Measurements from ENCODE around the gene CRTC2.
A peak's percentile ranks its signal among the peaks of the same experiment; 100 is the strongest.
"Not testable (repeated sequence)": the region's sequence is repeated elsewhere in the genome, so short reads cannot be mapped to it uniquely, and the experiment has no call there.

CRTC2 gene

DNA sequence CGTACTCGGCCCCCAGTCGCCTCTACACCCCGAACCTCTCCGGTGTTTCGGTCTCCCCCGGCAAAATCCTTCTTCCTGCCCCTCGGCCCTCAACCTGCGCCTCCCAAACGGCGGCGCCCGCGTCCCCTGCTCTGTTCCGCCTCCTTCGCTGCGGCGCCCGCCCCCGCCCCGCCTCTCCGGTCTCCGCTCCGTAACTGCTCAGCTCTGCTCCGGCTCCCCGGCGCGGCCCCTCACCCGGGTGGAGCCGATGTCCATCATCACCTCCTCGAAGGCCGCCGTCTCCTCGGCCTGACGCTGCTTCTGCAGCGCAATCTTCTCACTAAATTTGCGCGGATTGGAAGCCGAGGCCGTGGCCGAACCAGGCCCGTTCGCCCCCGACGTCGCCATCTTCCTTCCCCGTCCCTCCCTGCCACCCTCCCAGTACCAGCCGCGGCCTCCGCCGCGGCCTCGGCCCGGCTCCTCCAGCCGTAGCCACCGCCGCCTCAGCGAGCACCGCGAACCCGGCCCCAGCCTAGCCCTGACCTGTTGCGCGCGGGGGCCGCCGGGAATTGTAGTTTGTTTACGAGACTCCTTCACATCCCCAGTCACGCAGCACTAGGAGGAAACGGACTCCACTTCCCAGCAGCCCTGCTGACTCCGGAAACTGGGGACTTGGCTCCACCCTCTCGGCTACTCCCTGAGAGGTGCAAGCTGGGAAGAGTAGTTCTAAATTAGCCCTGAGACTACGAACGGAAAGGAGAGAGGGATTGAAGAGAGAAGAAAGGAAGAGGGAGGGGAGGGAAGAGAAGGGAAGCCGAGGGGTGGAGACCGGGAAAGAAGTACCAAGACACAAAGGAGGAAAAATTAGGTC is at the start of gene CRTC2:
CRTC2 (minus strand) TSS at position 502 of the 850 bp plus-strand sequence; CDS start at position 387, 115 bp downstream.
- DNase-seq: peak; percentile 96 to 97

- no peak for DNase-seq
These were observed 47.7 kb upstream of the CRTC2 start for GRCh38 chr1:154006136-154006535.

DNA sequence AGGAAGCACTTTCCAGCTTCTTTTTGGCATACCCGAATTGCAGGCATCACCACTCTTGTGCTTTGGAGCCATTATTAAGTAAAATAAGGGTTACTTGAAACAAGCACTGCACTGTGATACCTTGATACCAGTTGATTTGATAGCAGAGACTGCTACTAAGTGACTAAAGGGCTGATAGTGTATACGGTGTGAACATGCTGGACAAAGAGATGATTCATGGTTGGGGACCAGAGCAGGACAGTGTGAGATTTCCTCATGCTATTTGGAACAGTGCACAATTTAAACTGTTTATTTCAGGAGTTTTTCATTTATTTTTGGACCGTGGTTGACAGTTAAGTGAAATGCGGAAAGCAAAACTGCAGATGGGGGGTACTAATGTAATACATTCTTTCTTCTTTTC is 42.0 kb upstream of the CRTC2 start:
- DNase-seq: no peak

DNA sequence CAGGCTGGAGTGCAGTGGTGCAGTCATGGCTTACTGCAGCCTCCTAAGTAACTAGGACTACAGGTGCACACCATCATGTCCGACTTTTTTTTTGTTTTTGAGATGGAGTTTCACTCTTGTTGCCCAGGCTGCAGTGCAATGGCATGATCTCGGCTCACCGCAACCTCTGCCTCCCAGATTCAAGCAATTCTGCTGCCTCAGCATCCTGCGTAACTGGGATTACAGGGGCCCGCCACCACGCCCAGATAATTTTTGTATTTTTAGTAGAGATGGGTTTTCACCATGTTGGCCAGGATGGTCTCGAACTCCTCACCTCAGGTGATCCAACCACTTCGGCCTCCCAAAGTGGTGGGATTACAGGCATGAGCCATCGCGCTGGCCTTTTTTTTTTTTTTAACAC is 38.5 kb upstream of the CRTC2 start:
- DNase-seq: not testable (repeated sequence)

- DNase-seq: no peak
These were observed 37.2 kb upstream of the CRTC2 start for GRCh38 chr1:153995640-153996039.

- no peak for DNase-seq
These were observed 36.8 kb upstream of the CRTC2 start for GRCh38 chr1:153995202-153995601.

GRCh38 chr1:153991806-153992205 is 33.4 kb upstream of the CRTC2 start:
- no peak for DNase-seq

DNA sequence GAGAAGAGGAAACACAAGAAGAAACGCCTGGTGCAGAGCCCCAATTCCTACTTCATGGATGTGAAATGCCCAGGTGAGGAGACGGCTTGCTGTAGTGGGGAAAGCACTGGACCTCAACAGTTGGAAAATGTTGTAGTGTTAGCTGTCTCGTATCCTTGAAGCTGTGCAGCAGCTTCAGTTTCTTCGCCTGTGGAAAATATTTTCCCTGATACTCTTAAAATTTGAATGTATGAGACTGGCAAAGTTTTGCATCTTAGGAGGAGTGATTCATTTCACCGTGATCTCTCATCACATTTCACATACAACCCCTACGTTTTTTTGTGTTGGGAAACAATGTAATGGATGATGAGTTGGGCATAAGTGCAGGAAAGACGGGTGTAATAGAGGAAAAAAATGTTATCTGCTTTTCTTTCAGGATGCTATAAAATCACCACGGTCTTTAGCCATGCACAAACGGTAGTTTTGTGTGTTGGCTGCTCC is 32.8 kb upstream of the CRTC2 start:
- no peak for DNase-seq

- peak; percentile 93 to 97 for DNase-seq
These were observed 32.2 kb upstream of the CRTC2 start, which contains the start of gene RPS27 for GRCh38 chr1:153990468-153991150. Gene RPS27, plus strand, starts transcription at chr1:153990762. Its CDS starts 35 bp downstream, at chr1:153990797.

DNA sequence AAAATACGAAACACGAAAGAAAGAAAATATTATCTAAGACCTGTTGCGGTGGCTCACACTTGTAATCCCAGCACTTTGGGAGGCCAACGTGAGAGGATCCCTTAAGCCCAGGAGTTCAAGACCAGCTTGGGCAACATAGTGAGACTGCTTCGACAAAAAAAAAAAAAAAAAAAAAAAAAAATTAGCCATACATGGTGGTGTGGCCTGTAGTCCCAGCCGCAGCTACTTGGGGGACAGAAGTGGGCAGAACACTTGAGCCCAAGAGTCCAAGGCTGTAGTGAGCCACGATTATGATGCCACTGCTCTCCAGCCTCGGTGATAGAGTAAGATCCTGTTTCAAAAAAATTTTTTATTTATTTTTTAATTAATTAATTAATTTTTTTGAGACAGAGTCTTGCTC is 29.2 kb upstream of the CRTC2 start:
- no peak for DNase-seq

GRCh38 chr1:153985941-153986761 is 27.7 kb upstream of the CRTC2 start, which contains the start of gene RAB13:
Gene RAB13, minus strand, starts transcription at chr1:153986339. Its CDS starts 103 bp downstream, at chr1:153986236.
- peak; percentile 42 to 66 for DNase-seq

- no peak for DNase-seq
These were observed 27.0 kb upstream of the CRTC2 start for GRCh38 chr1:153985341-153985912.

DNA sequence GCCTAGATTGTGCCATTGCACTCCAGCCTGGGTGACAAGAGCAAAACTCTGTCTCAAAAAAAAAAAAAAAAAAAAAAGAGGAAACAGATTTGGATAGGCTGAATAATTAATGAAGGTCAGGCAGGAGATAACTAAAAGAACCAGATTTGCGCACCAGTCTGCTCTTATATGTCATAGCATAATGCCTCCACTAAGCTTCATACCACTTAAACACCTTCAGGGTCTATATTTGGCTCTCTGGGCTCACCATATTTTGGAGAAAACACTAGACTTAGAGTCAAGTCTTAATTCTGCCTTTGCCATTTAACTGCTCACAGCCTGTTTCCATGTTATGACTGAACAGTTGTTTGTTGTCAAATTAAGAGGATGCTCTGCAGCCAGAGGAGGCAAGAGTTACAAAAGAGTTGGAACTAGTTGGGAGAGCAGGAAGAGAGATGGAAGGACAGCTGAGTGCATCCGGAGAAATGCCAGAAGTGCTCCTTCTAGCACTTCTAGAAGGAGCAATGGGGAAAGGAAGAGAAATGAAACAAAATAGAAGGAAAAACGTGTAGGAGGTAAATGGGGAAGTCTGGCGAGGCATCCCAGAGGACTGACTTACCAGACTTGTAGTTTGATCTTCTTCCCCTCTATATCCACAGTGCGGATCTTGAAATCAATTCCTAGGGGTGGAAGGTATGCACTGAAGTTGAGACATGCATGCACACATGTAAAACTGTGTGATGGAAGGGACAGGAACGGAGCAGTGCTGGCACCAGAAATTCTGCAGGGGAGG is 25.9 kb upstream of the CRTC2 start:
- no peak for DNase-seq

DNA sequence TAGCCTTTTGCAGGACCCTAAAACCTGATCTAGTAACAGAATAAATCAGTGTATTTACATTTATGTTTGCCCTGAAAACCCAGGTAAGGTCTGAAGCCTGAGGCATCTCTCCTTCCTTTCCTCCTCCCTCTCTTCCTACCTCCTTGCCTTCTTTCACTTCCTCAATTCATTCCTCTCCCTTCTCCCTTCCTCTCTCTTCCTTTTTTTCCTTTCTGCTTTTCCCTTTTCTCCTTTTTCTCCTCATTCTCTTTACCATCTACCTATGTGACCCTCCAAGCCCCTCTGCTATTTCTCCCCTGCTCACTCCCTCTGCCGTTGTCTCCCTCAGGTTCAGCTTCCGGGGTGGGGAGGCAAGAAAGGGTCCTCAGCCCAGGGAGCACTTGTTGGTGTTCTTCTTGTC is 23.3 kb upstream of the CRTC2 start:
- not testable (repeated sequence) for DNase-seq

DNA sequence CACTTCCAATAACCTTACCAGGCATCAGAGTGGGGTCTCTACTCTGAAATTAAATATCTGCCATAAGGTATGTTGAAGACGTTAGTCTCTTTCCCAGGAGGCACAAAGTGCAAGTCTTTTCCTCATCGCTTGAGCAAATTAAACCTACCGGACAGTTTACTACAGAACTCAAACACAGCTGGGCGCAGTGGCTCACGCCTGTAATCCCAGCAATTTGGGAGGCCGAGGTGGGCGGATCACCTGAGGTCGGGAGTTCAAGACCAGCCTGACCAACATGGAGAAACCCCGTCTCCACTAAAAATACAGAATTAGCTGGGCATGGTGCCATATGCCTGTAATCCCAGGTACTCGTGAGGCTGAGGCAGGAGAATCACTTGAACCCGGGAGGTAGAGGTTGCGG is 20.7 kb upstream of the CRTC2 start:
- DNase-seq: not testable (repeated sequence)

DNA sequence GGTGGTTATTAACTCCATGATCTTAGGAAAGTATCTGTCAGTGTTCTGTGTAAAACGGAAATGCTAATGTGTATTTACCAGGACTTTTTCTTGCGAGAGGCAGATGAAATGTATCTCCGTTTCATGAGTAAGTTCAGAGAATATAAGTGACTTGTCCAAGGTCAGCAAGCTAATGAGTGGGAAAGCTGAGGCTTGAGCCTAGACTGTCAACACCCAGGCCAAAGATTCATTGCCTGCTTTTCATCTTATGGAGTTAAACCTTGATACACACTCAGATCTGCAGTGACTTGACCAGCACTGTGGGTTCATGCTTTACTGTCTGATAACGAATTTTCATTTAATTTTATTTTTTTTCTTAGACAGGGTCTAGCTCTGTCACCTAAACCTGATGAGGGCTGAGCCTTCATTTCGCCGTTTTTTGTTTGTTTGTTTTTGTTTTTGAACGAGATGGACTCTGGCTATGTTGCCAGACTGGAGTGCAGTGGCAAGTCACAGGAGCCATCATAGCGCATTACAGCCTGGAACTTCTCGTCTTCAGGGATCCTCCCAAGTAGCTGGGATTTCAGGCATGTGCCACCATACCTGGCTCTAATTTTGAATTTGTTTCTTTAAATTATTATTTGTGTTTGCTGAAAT is 20.0 kb upstream of the CRTC2 start:
- no peak for DNase-seq

DNA sequence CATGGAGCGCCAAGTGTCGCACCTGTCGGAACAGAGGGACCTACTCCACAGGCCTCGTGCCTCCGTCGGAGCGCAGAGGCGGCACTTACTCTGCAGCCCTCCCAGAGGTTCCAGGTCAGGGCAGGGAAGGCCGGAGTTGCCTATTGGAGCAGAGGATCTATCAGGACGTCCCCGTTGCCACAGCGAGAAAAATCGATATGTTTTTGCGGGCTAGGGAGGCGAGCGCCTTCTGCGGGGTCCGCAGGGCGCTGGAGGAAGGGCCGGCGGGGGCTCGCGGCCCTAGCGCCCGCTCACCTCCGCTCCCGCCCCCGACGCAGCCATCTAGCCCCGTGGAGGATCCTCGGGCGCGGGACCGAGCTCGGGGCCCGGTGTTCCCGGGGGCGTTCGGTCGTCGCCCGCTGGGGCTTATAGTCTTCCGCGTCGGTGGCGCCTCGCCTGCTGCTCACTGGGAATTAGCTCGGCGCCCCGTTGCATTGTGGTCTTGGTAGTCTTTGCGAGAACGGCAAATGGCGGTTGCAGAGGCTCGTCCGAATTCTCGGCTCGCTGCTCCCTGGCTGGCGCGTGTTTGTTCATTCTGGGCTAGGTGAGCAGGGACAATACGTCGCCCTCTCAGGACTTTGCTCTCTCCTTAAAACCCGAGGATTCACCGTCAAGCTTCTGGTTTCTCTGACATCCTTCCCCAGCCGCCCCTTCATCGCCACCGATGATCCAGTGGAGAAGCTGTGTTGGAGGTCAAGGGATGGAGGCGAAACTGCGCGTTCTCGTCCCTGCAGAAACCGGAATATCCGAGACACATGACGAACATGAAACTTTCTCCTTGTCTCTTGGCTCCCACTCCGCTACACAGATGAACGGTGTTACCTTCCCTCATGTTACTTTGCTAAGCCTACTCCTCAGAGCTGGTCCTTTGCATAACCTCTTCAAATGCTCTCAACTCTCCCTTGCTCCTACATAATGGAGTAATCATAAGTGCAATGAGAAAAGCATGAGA is 19.1 kb upstream of the CRTC2 start, which contains the start of gene JTB:
JTB (minus strand) TSS at position 425 of the 991 bp plus-strand sequence; CDS start at position 3, 422 bp downstream.
- peak; percentile 55 to 70 for DNase-seq

GRCh38 chr1:153976819-153977249 is 18.4 kb upstream of the CRTC2 start:
- DNase-seq: no peak

DNA sequence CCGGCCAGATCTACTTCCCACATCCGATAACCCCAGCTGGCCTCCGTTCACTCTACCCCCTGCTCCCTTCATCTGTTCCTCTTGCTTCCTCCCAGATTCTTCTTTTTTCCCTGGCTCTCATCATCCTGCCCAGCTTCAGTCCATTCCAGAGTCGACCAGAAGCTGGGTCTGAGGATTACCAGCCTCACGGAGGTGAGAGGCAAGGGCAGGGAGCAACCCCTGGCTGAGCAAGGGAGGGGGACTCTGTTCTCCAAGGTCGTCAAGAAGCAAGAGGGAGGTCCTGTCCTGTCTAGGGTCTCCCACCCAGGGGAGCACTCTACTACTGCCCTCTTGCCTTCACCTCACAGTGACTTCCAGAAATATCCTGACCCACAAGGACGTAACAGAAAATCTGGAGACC is 15.1 kb upstream of the CRTC2 start:
- no peak for DNase-seq

DNA sequence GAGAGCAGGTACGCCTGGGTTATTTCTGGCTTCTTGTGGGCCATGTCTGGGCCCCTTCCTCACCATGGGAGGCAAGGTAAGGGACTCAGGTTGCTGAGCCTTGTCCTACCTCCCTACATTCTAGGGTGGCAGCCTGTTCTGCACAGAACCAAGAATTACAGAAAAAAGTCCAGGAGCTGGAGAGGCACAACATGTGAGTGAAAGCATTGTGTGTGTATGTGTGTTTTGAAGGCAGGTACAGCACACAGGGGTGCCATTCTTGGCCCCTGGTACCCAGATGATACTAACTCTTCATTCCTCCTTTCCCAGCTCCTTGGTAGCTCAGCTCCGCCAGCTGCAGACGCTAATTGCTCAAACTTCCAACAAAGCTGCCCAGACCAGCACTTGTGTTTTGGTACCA is 14.7 kb upstream of the CRTC2 start:
- DNase-seq: no peak

Data from NCI-H524 (cell line).